Vagina (tissue), 2 donors: ENCODE data around the gene NEUROD2. TPM values are rescaled to one million over a fixed set of nuclear protein-coding genes. Genes with fewer than 3 reads are reported as not detected.

Experiments used
- DNase-seq, 2 donors: peaks; one replicate each; pipeline ENCODE4 v3.0.0-alpha.2; 2017; ENCODE audit errors: extremely low spot score in 2 of 2
- H3K27ac ChIP-seq: fragments of 200-600 bp; sonication (generic); one replicate; pipeline ENCODE4 v1.5.1; 2019
- H3K27me3 ChIP-seq: fragments of 200-600 bp; sonication (generic); one replicate; pipeline ENCODE4 v1.5.1; 2019
- H3K36me3 ChIP-seq, 2 donors: fragments of 200-600 bp; sonication (generic); one replicate each; pipeline ENCODE4 v1.5.1; 2017 to 2019
- H3K4me1 ChIP-seq: fragments of 200-600 bp; sonication (generic); one replicate; pipeline ENCODE4 v1.5.1; 2019
- H3K4me3 ChIP-seq, 2 donors: fragments of 200-600 bp; sonication (generic); 1 replicate in 1 of 2; 2 replicates in 1 of 2; pipeline ENCODE4 v1.5.1; 2016 to 2019
- H3K9me3 ChIP-seq: fragments of 200-600 bp; sonication (generic); one replicate; pipeline ENCODE4 v1.5.1; 2019
- POLR2A ChIP-seq, 2 donors: fragments of 450-650 bp; IDR thresholded peaks; one replicate each; pipeline ENCODE4 v1.6.1; 2017; ENCODE audit warnings: antibody characterized with exemption in 2 of 2, mild to moderate bottlenecking in 2 of 2, moderate library complexity in 2 of 2
- POLR2AphosphoS5 ChIP-seq, 2 donors: sonication (generic); formaldehyde crosslinking; IDR thresholded peaks; one replicate each; pipeline ENCODE4 v1.9.0; 2017; ENCODE audit warnings: antibody characterized with exemption in 2 of 2, mild to moderate bottlenecking in 2 of 2, low read depth in 1 of 2; ENCODE audit not compliant: insufficient read depth in 1 of 2
- intact Hi-C: fragments of 100-400 bp; cut with DNase I; formaldehyde crosslinking; loops from one replicate; pipeline ENCODE4 v1.15.1; 2023
- total RNA-seq: library from RNA; depleted of rRNA; stranded (reverse); fragments of >200 nt; gene quantifications from one replicate; pipeline ENCODE4 v1.2.3, GENCODE V29; 2016
- TF ChIP-seq, protein P1 (sequence below), 3 experiments: fragments of 450-650 bp in 2 of 3; fragments of 200-600 bp in 1 of 3; sonication (generic) in 1 of 3; IDR thresholded peaks; one replicate each; pipeline ENCODE4 v1.5.1; 2017 to 2019; ENCODE audit warnings: antibody characterized with exemption in 3 of 3, mild to moderate bottlenecking in 2 of 3, moderate library complexity in 2 of 3

NEUROD2 gene
- total RNA-seq, 1 donor from 2014 or later = not detected

DNA sequence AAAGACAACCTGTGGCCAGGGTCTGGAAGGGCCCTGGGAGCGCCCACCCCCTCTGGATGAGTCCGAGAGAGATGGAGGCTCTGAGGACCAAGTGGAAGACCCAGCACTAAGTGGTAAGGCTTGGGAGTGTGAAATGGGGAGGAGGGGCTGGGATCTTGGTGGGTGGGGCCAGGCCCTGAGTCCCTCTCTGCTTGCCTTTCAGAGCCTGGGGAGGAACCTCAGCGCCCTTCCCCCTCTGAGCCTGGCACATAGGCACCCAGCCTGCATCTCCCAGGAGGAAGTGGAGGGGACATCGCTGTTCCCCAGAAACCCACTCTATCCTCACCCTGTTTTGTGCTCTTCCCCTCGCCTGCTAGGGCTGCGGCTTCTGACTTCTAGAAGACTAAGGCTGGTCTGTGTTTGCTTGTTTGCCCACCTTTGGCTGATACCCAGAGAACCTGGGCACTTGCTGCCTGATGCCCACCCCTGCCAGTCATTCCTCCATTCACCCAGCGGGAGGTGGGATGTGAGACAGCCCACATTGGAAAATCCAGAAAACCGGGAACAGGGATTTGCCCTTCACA is 28.0 kb upstream of the NEUROD2 start:
- Histone ChIP-seq H3K36me3 (no peaks in the 10 kb centered on the region), H3K27me3 (no peaks in the 10 kb centered on the region), H3K9me3 (no peaks in the 10 kb centered on the region), H3K27ac (peak overlapping the region; percentile 92), H3K4me1 (peaks cover 50% of the 10 kb centered on the region), H3K4me3 (no peak overlapping the region)
- no peak for DNase-seq
- intact Hi-C loops = no loop called here
- TF ChIP-seq, protein P1, sequence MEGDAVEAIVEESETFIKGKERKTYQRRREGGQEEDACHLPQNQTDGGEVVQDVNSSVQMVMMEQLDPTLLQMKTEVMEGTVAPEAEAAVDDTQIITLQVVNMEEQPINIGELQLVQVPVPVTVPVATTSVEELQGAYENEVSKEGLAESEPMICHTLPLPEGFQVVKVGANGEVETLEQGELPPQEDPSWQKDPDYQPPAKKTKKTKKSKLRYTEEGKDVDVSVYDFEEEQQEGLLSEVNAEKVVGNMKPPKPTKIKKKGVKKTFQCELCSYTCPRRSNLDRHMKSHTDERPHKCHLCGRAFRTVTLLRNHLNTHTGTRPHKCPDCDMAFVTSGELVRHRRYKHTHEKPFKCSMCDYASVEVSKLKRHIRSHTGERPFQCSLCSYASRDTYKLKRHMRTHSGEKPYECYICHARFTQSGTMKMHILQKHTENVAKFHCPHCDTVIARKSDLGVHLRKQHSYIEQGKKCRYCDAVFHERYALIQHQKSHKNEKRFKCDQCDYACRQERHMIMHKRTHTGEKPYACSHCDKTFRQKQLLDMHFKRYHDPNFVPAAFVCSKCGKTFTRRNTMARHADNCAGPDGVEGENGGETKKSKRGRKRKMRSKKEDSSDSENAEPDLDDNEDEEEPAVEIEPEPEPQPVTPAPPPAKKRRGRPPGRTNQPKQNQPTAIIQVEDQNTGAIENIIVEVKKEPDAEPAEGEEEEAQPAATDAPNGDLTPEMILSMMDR (IDR thresholded peaks at IDR 0.05) = no peak
- no peak for TF ChIP-seq POLR2A (IDR thresholded peaks at IDR 0.05)
- no peak for TF ChIP-seq POLR2AphosphoS5 (IDR thresholded peaks at IDR 0.05; ENCODE audit: insufficient read depth in 1 of 2, low read depth in 1 of 2)

DNA sequence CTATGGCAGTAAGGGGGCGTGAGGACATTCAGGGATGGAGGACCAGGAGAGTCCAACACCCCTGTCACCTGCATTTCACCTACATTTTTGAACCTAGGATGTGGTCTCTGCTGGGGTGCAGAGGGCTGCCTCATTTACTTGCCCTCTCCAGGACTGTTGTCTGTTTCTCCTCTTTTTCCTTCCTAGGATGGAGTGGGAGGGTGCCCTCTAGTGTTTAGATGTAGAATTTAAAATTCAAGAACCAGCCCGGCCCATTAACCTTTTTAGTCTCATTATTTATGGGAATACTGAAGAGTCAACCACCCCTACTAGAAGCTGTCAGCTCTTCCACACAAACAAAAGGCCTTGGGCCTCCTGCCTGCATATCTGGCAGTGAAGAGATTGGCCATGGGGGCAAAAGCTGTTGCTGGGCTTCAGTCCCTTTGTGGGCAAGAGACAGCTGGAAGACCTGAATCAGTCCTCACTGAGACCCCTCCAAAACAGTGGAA is 26.7 kb upstream of the NEUROD2 start:
- TF ChIP-seq, protein P1 (IDR thresholded peaks at IDR 0.05) = peak; percentile 41 to 65 (median 60)
- no peak for TF ChIP-seq POLR2A (IDR thresholded peaks at IDR 0.05)
- H3K9me3 ChIP-seq = no peaks in the 10 kb centered on the region
- peaks cover 37% of the 10 kb centered on the region for H3K4me1 ChIP-seq
- no peaks in the 10 kb centered on the region for H3K27me3 ChIP-seq
- H3K4me3 ChIP-seq = no peak overlapping the region
- DNase-seq = no peak
- H3K36me3 ChIP-seq = no peaks in the 10 kb centered on the region
- intact Hi-C loops = loop anchor here (5.0 kb wide), 1 partner anchor 33 kb away; the partner anchor contains the start of genes PNMT and TCAP
- no peak overlapping the region for H3K27ac ChIP-seq

DNA sequence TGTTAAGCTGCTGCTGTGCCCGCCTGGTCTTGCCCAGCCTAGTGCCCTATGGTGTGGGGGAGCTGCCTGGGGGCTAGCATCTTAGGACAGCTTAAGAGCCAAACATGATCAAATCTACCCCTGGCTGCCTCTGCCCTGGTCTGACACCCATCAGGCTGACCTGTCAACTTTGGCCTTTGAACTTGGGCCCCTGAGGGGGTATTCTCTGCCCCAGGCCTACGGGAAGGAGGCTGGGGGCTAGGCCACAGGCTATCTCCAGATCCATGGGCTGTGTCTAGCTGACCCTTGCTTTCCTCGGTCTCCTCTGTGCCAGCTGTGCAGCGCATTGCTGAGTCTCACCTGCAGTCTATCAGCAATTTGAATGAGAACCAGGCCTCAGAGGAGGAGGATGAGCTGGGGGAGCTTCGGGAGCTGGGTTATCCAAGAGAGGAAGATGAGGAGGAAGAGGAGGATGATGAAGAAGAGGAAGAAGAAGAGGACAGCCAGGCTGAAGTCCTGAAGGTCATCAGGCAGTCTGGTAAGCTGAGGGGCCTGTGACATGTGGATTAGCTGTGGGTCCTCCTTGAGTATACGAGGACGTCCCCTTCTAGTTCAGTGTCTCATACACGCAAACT is 26.0 kb upstream of the NEUROD2 start:
- H3K4me3 ChIP-seq = no peak overlapping the region
- H3K9me3 ChIP-seq = no peaks in the 10 kb centered on the region
- no peak for DNase-seq
- TF ChIP-seq, protein P1 (IDR thresholded peaks at IDR 0.05) = no peak
- TF ChIP-seq POLR2AphosphoS5 (IDR thresholded peaks at IDR 0.05; ENCODE audit: insufficient read depth in 1 of 2, low read depth in 1 of 2) = no peak
- no peak for TF ChIP-seq POLR2A (IDR thresholded peaks at IDR 0.05)
- no peaks in the 10 kb centered on the region for H3K36me3 ChIP-seq
- H3K27me3 ChIP-seq = no peaks in the 10 kb centered on the region
- peaks cover 30% of the 10 kb centered on the region for H3K4me1 ChIP-seq
- intact Hi-C loops = loop anchor here (5.0 kb wide), 1 partner anchor 34 kb away; the partner anchor contains the start of genes PNMT and TCAP
- no peak overlapping the region for H3K27ac ChIP-seq

DNA sequence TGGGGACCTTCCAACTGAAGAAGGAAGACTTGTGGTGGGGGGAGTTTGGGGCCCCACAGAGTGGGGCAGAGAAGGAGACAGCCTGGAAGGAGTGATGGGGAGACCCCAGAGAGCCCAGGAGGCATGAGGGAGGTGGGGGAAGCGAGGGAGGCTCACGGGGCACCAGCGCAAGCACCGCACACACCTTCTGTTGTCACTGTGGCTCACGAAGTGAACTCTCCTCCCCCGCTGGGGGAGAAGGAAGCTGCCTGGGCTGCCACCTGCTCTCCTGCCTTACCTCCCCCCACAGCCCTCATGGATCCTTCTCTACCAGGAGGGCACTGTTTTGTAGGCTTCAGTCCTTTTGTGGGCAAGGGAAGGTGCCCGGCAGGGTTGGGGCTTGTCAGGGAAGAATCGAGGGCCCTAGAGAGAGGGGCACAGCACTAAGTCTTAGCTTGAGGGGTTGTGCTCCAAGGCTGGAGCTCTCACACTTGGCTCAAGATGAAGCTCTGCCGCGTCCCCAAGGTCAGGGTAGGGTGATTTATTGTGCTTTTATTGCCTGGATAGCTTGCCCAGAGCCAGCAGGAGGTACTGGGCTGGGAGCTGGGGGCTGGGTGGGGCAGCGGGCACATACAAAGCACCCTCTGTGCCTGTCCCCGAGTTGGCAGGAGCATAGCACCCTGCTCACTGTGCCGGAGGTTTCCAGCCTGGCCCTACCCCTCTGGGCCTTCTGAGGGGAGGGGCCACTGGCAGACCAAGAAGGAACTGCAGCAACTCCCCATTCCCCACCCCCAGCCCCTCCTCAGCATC is 24.6 kb upstream of the NEUROD2 start:
- no peak for DNase-seq
- TF ChIP-seq POLR2AphosphoS5 (IDR thresholded peaks at IDR 0.05; ENCODE audit: insufficient read depth in 1 of 2, low read depth in 1 of 2) (no peak), POLR2A (IDR thresholded peaks at IDR 0.05) (no peak)
- TF ChIP-seq, protein P1 (IDR thresholded peaks at IDR 0.05) = no peak
- no peaks in the 10 kb centered on the region for H3K36me3 ChIP-seq
- intact Hi-C loops = loop anchor here (5.0 kb wide), 1 partner anchor 35 kb away; the partner anchor contains the start of genes PNMT and TCAP
- no peak overlapping the region for H3K4me3 ChIP-seq
- peaks cover 21% of the 10 kb centered on the region for H3K4me1 ChIP-seq
- H3K9me3 ChIP-seq = no peaks in the 10 kb centered on the region
- H3K27ac ChIP-seq = no peak overlapping the region
- peaks cover 2% of the 10 kb centered on the region for H3K27me3 ChIP-seq
